H1 (cell line): ENCODE results near the gene FAM111A.

Experiments used
- JUND ChIP-seq: IDR thresholded peaks from 2 replicates; pipeline ENCODE4 v1.6.1; 2011; ENCODE audit warnings: mild to moderate bottlenecking, improper control_type of control experiment, low read length
- POLR2AphosphoS5 ChIP-seq: IDR thresholded peaks from 2 replicates; pipeline ENCODE4 v1.6.1; 2011; ENCODE audit warnings: low read depth, low read length

GRCh38 chr11:59178402-59178801 is 35.7 kb downstream of the FAM111A start:
- no peak for TF ChIP-seq JUND
- TF ChIP-seq POLR2AphosphoS5: no peak
